K562 (cell line): Measurements from ENCODE around the gene LRRC4B. TPM values are rescaled to one million over a fixed set of nuclear protein-coding genes. Genes with fewer than 3 reads are reported as not detected.

ENCODE experiments used
- ATF4 ChIP-seq: fragments of 450-650 bp; formaldehyde crosslinking; IDR thresholded peaks from 2 replicates; pipeline ENCODE4 v1.4.0; 2022; ENCODE audit warnings: mild to moderate bottlenecking, moderate library complexity
- BCOR ChIP-seq: fragments of 450-650 bp; IDR thresholded peaks from 2 replicates; pipeline ENCODE4 v1.6.1; 2016
- BHLHE40 ChIP-seq: IDR thresholded peaks from 2 replicates; pipeline ENCODE4 v1.6.1; 2011; ENCODE audit warnings: low read length, improper control_type of control experiment
- CHAMP1 ChIP-seq: fragments of 450-650 bp; IDR thresholded peaks from 2 replicates; pipeline ENCODE4 v1.6.1; 2016; ENCODE audit warnings: mild to moderate bottlenecking
- GABPB1 ChIP-seq: sonication (generic); formaldehyde crosslinking; IDR thresholded peaks from 2 replicates; pipeline ENCODE4 v1.8.0; 2022; ENCODE audit warnings: mild to moderate bottlenecking, missing genetic modification reagents
- GATA2 ChIP-seq: sonication (generic); formaldehyde crosslinking; IDR thresholded peaks from 2 replicates; pipeline ENCODE4 v1.4.0; 2020; ENCODE audit warnings: mild to moderate bottlenecking, missing genetic modification reagents
- KDM1A ChIP-seq, 2 experiments: fragments of 450-650 bp; IDR thresholded peaks; 2 replicates each; pipeline ENCODE4 v1.6.1; 2016; ENCODE audit warnings: mild to moderate bottlenecking in 2 of 2
- MEF2A ChIP-seq: IDR thresholded peaks from 2 replicates; pipeline ENCODE4 v1.6.1; 2011; ENCODE audit warnings: low read depth, mild to moderate bottlenecking, low read length, moderate library complexity; ENCODE audit not compliant: control insufficient read depth
- MXD1 ChIP-seq: fragments of 250-450 bp; sonication (Bioruptor Pico); IDR thresholded peaks from 2 replicates; pipeline ENCODE4 v1.8.0; 2021; ENCODE audit warnings: borderline replicate concordance, mild to moderate bottlenecking, moderate library complexity; ENCODE audit not compliant: poor library complexity, severe bottlenecking
- NCOR1 ChIP-seq: fragments of 450-650 bp; IDR thresholded peaks from 2 replicates; pipeline ENCODE4 v1.6.1; 2016; ENCODE audit warnings: mild to moderate bottlenecking, moderate library complexity
- NONO ChIP-seq, 2 experiments: fragments of 200-400 bp in 1 of 2; fragments of 450-650 bp in 1 of 2; formaldehyde crosslinking in 1 of 2; IDR thresholded peaks; 2 replicates each; pipeline ENCODE4 v1.6.1; 2017; ENCODE audit warnings: low read depth in 2 of 2, mild to moderate bottlenecking in 2 of 2, moderate library complexity in 2 of 2, low read length in 1 of 2
- PRDM10 ChIP-seq: fragments of 450-650 bp; IDR thresholded peaks from 2 replicates; pipeline ENCODE4 v1.6.1; 2018; ENCODE audit not compliant: partially characterized antibody
- RCOR1 ChIP-seq, 2 experiments: IDR thresholded peaks; 2 replicates each; pipeline ENCODE4 v1.6.1; 2012; ENCODE audit warnings: low read depth in 2 of 2, low read length in 2 of 2, borderline replicate concordance in 1 of 2, improper control_type of control experiment in 1 of 2
- SMC3 ChIP-seq: conservative IDR thresholded peaks from 2 replicates; pipeline ENCODE4 v1.6.1; 2011; ENCODE audit warnings: low read depth, low read length, improper control_type of control experiment; ENCODE audit not compliant: insufficient read depth
- SP1 ChIP-seq: sonication (generic); formaldehyde crosslinking; IDR thresholded peaks from 2 replicates; pipeline ENCODE4 v1.8.1; 2022; ENCODE audit warnings: mild to moderate bottlenecking, missing genetic modification reagents
- TAF9B ChIP-seq: fragments of 450-650 bp; IDR thresholded peaks from 2 replicates; pipeline ENCODE4 v1.6.1; 2018; ENCODE audit warnings: mild to moderate bottlenecking; ENCODE audit not compliant: partially characterized antibody
- TFAP4 ChIP-seq: sonication (generic); formaldehyde crosslinking; IDR thresholded peaks from 2 replicates; pipeline ENCODE4 v1.8.0; 2022; ENCODE audit warnings: missing genetic modification reagents, mild to moderate bottlenecking, moderate library complexity, borderline replicate concordance
- polyA plus RNA-seq, 8 experiments: library from polyadenylated mRNA; depleted of rRNA in 4 of 8; stranded (reverse) in 5 of 8; unstranded in 3 of 8; fragments of >200 nt; fragmentation: Nextera tagmentation in 2 of 8; fragmentation: Illumina TruSeq in 1 of 8; extraction: Ambion mirVana in 2 of 8; extraction: Trizol in 1 of 8; gene quantifications; 2 replicates each; pipeline versions ENCODE4 v1.2.1 to v1.2.3, GENCODE V29; 2011 to 2014; ENCODE audit warnings: inconsistent platforms in 1 of 8, missing spikeins in 1 of 8
- total RNA-seq, 7 experiments: library from RNA; depleted of rRNA in 6 of 7; stranded (reverse); fragments of >200 nt in 6 of 7; fragmentation: Illumina TruSeq in 2 of 7; extraction: Trizol in 2 of 7; gene quantifications; 2 replicates each; pipeline versions ENCODE4 v1.2.1 to v1.2.3, GENCODE V29; 2011 to 2021; ENCODE audit warnings: low replicate concordance in 1 of 7

The LRRC4B gene
- total and polyA plus RNA-seq, 9 of the 15 experiments (the other 6 are each of a cell fraction or from before 2014, with no cell fraction given) = 0.18 to 9.6 (median 2.9) TPM; not detected in 2

- TF ChIP-seq MXD1 (CRISPR knock-in tag) = no peak
- peak in 1 of 2 experiments; percentile 62; a peak in 2 of 4 replicates for TF ChIP-seq RCOR1 (IDR thresholded peaks at IDR 0.05; ENCODE audit: borderline replicate concordance in 1 of 2, low read depth in 2 of 2, low read length in 2 of 2)
- TF ChIP-seq NCOR1 = peak; percentile 70
- TF ChIP-seq CHAMP1 = no peak
- no peak for TF ChIP-seq SMC3
- TF ChIP-seq BHLHE40 = peak; percentile 52
- peak; percentile 96 for TF ChIP-seq TFAP4
- TF ChIP-seq PRDM10 = peak; percentile 45
- peak; percentile 94 for TF ChIP-seq MEF2A
- peak; percentile 55 to 90; a peak in 3 of 4 replicates for TF ChIP-seq KDM1A (IDR thresholded peaks at IDR 0.05)
- TF ChIP-seq GABPB1 = peak; percentile 27; the same call in 1 of the 2 replicates
- 0 out of 2 replicates have a peak, but pooled peaks have one; percentile 16 for TF ChIP-seq BCOR
- TF ChIP-seq TAF9B = no peak
- peak; percentile 61 for TF ChIP-seq SP1 (CRISPR knock-in tag)
- no peak for TF ChIP-seq NONO (IDR thresholded peaks at IDR 0.05; ENCODE audit: low read depth in 2 of 2, low read length in 1 of 2)
- peak; percentile 71 for TF ChIP-seq GATA2 (CRISPR knock-in tag)
- TF ChIP-seq ATF4 (CRISPR knock-in tag) = no peak
Measured at GRCh38 chr19:50500060-50500752, 68.0 kb downstream of the LRRC4B start (continued).
